PC-9 (cell line): ENCODE results near the gene NUDT3.
"Not testable (repeated sequence)": the region's sequence is repeated elsewhere in the genome, so short reads cannot be mapped to it uniquely, and the experiment has no call there.

Experiments used
- CTCF ChIP-seq: fragments of 200-600 bp; sonication (generic); conservative IDR thresholded peaks from 2 replicates; pipeline ENCODE4 v1.6.1; 2017; ENCODE audit warnings: mixed run types, antibody characterized with exemption, mild to moderate bottlenecking, moderate library complexity
- EZH2 ChIP-seq: fragments of 200-600 bp; sonication (generic); IDR thresholded peaks from 2 replicates; pipeline ENCODE4 v1.8.0; 2017; ENCODE audit warnings: antibody characterized with exemption, low read depth

GRCh38 chr6:34377571-34377970 lies 14.9 kb downstream of the NUDT3 start:
- not testable (repeated sequence) for TF ChIP-seq CTCF, EZH2
